ENCODE results near the gene ZNF629. TPM values are rescaled to one million over a fixed set of nuclear protein-coding genes. Genes with fewer than 3 reads are reported as not detected.

Gene ZNF629
- total and polyA plus RNA-seq, 3 donors from 2014 or later = 11.2 to 21.9 (median 19.4) TPM

- no peaks in the 10 kb centered on the region for H3K27me3 ChIP-seq
- peak; percentile 57 for DNase-seq
- peaks cover 22% of the 10 kb centered on the region for H3K4me1 ChIP-seq
- WGBS, 2 donors = 0% methylated on average over 9 to 64 of the region's 64 CpGs
- peak overlapping the region; percentile 80 to 83 for H3K4me3 ChIP-seq
- H3K36me3 ChIP-seq (ENCODE audit: low read depth, missing control alignments) = no peaks in the 10 kb centered on the region
- TF ChIP-seq POLR2A (IDR thresholded peaks at IDR 0.05) = no peak
- TF ChIP-seq CTCF (IDR thresholded peaks at IDR 0.05) = no peak
- H3K27ac ChIP-seq = peak overlapping the region; percentile 25 to 87
- no peaks in the 10 kb centered on the region for H3K9me3 ChIP-seq
- intact Hi-C loops (cut with DNase I; ENCODE audit: low total_unique reads) = no loop called here
These were observed 25.5 kb downstream of the ZNF629 start for GRCh38 chr16:30761427-30761927.

GRCh38 chr16:30760577-30761426 is 26.2 kb downstream of the ZNF629 start:
- 25 to 26% methylated on average over 26 of the region's 26 CpGs for WGBS, 2 donors
- no peaks in the 10 kb centered on the region for H3K36me3 ChIP-seq (ENCODE audit: low read depth, missing control alignments)
- H3K27ac ChIP-seq = peak overlapping the region; percentile 25 to 87
- DNase-seq = no peak
- H3K9me3 ChIP-seq = no peaks in the 10 kb centered on the region
- H3K4me3 ChIP-seq = peak overlapping the region; percentile 80 to 83
- H3K27me3 ChIP-seq = no peaks in the 10 kb centered on the region
- TF ChIP-seq POLR2A (IDR thresholded peaks at IDR 0.05) (no peak), CTCF (IDR thresholded peaks at IDR 0.05) (no peak)
- intact Hi-C loops (cut with DNase I; ENCODE audit: low total_unique reads) = no loop called here
- peaks cover 22% of the 10 kb centered on the region for H3K4me1 ChIP-seq

DNA sequence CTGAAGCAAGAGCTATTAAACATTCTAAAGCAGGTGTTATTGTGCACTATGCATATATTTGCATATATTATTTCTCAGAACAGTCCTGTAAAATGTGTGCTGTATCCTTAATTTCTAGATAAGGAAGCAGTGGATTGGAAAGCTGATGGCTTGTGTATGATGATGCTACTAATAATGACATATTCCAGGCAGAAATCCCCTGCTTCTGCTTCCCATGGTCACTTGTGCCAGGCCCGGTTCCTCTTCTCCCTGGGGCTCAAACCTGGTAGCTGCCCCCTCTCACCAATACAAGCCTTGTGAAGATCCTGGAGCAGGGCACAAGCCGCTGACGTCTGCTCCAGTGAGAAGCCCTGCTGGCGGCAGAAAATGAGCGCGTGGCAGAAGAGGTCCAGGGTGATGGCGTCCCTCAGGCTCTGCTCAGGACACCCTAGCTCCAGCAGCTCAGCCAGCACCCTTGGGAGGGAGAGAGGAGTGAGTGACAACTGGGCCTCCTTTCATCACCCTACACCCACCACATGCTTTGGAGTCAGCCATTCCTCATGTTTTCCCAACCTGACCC is 26.9 kb downstream of the ZNF629 start:
- H3K27me3 ChIP-seq = no peaks in the 10 kb centered on the region
- intact Hi-C loops (cut with DNase I; ENCODE audit: low total_unique reads) = no loop called here
- WGBS, 2 donors = 87 to 90% methylated on average over 7 of the region's 7 CpGs
- no peak for TF ChIP-seq POLR2A (IDR thresholded peaks at IDR 0.05)
- no peak for TF ChIP-seq CTCF (IDR thresholded peaks at IDR 0.05)
- no peak for DNase-seq
- H3K27ac ChIP-seq = no peak overlapping the region
- H3K36me3 ChIP-seq (ENCODE audit: low read depth, missing control alignments) = no peaks in the 10 kb centered on the region
- no peak overlapping the region for H3K4me3 ChIP-seq
- peaks cover 22% of the 10 kb centered on the region for H3K4me1 ChIP-seq
- no peaks in the 10 kb centered on the region for H3K9me3 ChIP-seq

DNA sequence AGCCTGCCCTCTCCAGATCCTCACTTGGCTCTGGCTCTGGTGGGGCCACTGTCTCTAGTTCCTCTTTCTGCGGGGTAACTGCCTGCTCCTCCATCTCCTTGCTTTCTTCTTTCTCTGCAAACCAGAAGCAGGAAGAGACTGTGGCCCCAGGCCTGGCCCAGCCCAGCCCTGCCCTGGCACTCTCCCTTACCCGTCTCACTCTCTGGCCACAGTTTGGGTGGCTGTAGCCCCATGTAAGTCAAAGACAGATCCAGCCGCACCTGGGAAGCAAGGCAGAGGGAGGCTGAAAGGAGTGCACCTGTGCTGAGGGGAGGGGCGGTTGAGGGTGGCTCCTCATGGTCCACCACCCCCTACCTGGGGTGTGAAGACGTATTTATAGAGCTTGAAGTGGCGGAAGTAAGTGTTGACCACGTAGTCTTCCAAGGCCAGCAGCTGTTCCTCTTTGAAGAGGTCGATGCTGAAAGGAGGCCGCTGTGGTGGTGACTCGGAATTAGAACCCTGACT is 28.0 kb downstream of the ZNF629 start:
- no peak for DNase-seq
- Histone ChIP-seq H3K27ac (no peak overlapping the region), H3K4me1 (peaks cover 22% of the 10 kb centered on the region), H3K9me3 (no peaks in the 10 kb centered on the region), H3K27me3 (no peaks in the 10 kb centered on the region), H3K36me3 (ENCODE audit: low read depth, missing control alignments) (no peaks in the 10 kb centered on the region), H3K4me3 (no peak overlapping the region)
- intact Hi-C loops (cut with DNase I; ENCODE audit: low total_unique reads) = no loop called here
- no peak for TF ChIP-seq POLR2A (IDR thresholded peaks at IDR 0.05)
- TF ChIP-seq CTCF (IDR thresholded peaks at IDR 0.05) = no peak
- 74 to 81% methylated on average over 10 of the region's 10 CpGs for WGBS, 2 donors
